Colonic mucosa (tissue), 4 donors: Measurements from ENCODE around the gene CDYL. TPM values are rescaled to one million over a fixed set of nuclear protein-coding genes. Genes with fewer than 3 reads are reported as not detected.
"Not testable (repeated sequence)": the region's sequence is repeated elsewhere in the genome, so short reads cannot be mapped to it uniquely, and the experiment has no call there.

Experiments
- DNase-seq: peaks from one replicate; pipeline ENCODE4 v3.0.0-alpha.2; 2020
- H3K27ac ChIP-seq: fragments of 200-600 bp; one replicate; pipeline ENCODE4 v1.8.0; 2021
- H3K27me3 ChIP-seq: fragments of 200-600 bp; one replicate; pipeline ENCODE4 v1.8.0; 2021
- H3K36me3 ChIP-seq: fragments of 200-600 bp; one replicate; pipeline ENCODE4 v1.8.0; 2021
- H3K4me1 ChIP-seq: fragments of 200-600 bp; one replicate; pipeline ENCODE4 v1.8.0; 2021; ENCODE audit warnings: mild to moderate bottlenecking
- H3K4me3 ChIP-seq: fragments of 200-600 bp; one replicate; pipeline ENCODE4 v1.8.0; 2021
- H3K9ac ChIP-seq, 2 donors: one replicate each; pipeline ENCODE4 v1.7.0; 2013; ENCODE audit warnings: control low read depth in 2 of 2, low read depth in 2 of 2, low read length in 2 of 2
- H3K9me3 ChIP-seq: fragments of 200-600 bp; one replicate; pipeline ENCODE4 v1.8.0; 2021
- CTCF ChIP-seq: fragments of 200-600 bp; IDR thresholded peaks from one replicate; pipeline ENCODE4 v1.8.0; 2022; ENCODE audit warnings: antibody characterized with exemption, mild to moderate bottlenecking
- intact Hi-C: fragments of 100-400 bp; cut with DNase I; formaldehyde crosslinking; loops from one replicate; pipeline ENCODE4 v1.14.1; 2022
- total RNA-seq, 2 donors: library from RNA; stranded (reverse); fragmentation: NEBNext Ultra II Directional in 1 of 2; extraction: Animal tissue kit (Norgen Biotek cat#: 25700) in 1 of 2; gene quantifications; one replicate each; pipeline ENCODE4 v1.2.1, GENCODE V29; 2021
- donor health status: healthy.
- donor health status: DM: no; HTN: no; CAD: no.
- donor health status: DM: no; HTN: no; CAD: no.

The CDYL gene
- total RNA-seq, 2 donors from 2014 or later: 44.3 to 48.6 TPM

- TF ChIP-seq CTCF: no peak
- intact Hi-C loops: no loop called here
These were observed 218.5 kb downstream of the CDYL start for GRCh38 chr6:4994741-4995140.

GRCh38 chr6:4997862-4998261, 221.7 kb downstream of the CDYL start:
- no peak overlapping the region for H3K4me3 ChIP-seq
- no peak overlapping the region for H3K27ac ChIP-seq
- H3K36me3 ChIP-seq: no peaks in the 10 kb centered on the region
- TF ChIP-seq CTCF: no peak
- no peak for DNase-seq
- no peaks in the 10 kb centered on the region for H3K27me3 ChIP-seq
- intact Hi-C loops: no loop called here
- H3K9me3 ChIP-seq: no peaks in the 10 kb centered on the region
- no peaks in the 10 kb centered on the region for H3K4me1 ChIP-seq
- no peak overlapping the region for H3K9ac ChIP-seq

More at GRCh38 chr6:4994741-4995140, 218.5 kb downstream of the CDYL start:
- no peak overlapping the region for H3K4me3 ChIP-seq
- H3K9ac ChIP-seq: no peak overlapping the region
- no peaks in the 10 kb centered on the region for H3K27me3 ChIP-seq
- H3K27ac ChIP-seq: no peak overlapping the region
- H3K4me1 ChIP-seq: no peaks in the 10 kb centered on the region
- DNase-seq: no peak
- no peaks in the 10 kb centered on the region for H3K9me3 ChIP-seq
- no peaks in the 10 kb centered on the region for H3K36me3 ChIP-seq

- no peak for DNase-seq
- Histone ChIP-seq H3K9me3 (no peaks in the 10 kb centered on the region), H3K4me3 (no peak overlapping the region), H3K36me3 (no peaks in the 10 kb centered on the region), H3K4me1 (no peaks in the 10 kb centered on the region), H3K27me3 (no peaks in the 10 kb centered on the region), H3K9ac (no peak overlapping the region), H3K27ac (no peak overlapping the region)
- TF ChIP-seq CTCF: no peak
- intact Hi-C loops: no loop called here
These were observed 223.4 kb downstream of the CDYL start for GRCh38 chr6:4999586-4999985.

- no peaks in the 10 kb centered on the region for H3K36me3 ChIP-seq
- TF ChIP-seq CTCF: peak; percentile 89
- H3K9me3 ChIP-seq: no peaks in the 10 kb centered on the region
- intact Hi-C loops: no loop called here
- peak within 1 kb of the TSS; percentile 51 to 81 for H3K9ac ChIP-seq
- peak within 1 kb of the TSS; percentile 79 for H3K4me3 ChIP-seq
- H3K4me1 ChIP-seq: no peaks in the 10 kb centered on the region
- H3K27ac ChIP-seq: peak within 1 kb of the TSS; percentile 72
- no peaks in the 10 kb centered on the region for H3K27me3 ChIP-seq
- peak; percentile 98 for DNase-seq
These were observed 227.6 kb downstream of the CDYL start, which contains the start of gene RPP40 for GRCh38 chr6:5003604-5004372. RPP40 (minus strand) TSS chr6:5004037; CDS start chr6:5004002, 35 bp downstream.

GRCh38 chr6:5004373-5005037, 228.3 kb downstream of the CDYL start:
- intact Hi-C loops: no loop called here
- Histone ChIP-seq H3K4me1 (no peaks in the 10 kb centered on the region), H3K27ac (peak overlapping the region; percentile 72), H3K36me3 (no peaks in the 10 kb centered on the region), H3K4me3 (peak overlapping the region; percentile 79), H3K27me3 (no peaks in the 10 kb centered on the region), H3K9me3 (no peaks in the 10 kb centered on the region), H3K9ac (peak overlapping the region; percentile 51 to 81)
- TF ChIP-seq CTCF: no peak
- DNase-seq: no peak

- intact Hi-C loops, H3K36me3 ChIP-seq, H3K9me3 ChIP-seq, H3K9ac ChIP-seq, H3K4me3 ChIP-seq, H3K27ac ChIP-seq, H3K27me3 ChIP-seq, DNase-seq, H3K4me1 ChIP-seq: not testable (repeated sequence)
These were observed 228.8 kb downstream of the CDYL start for GRCh38 chr6:5005038-5005433.
